ENCODE data around the gene COL25A1.

GRCh38 chr4:108794136-108794535 lies 508.3 kb downstream of the COL25A1 start:
- TF ChIP-seq ZNF274 (IDR thresholded peaks at IDR 0.05; ENCODE audit: low read depth, low read length) (no peak), SUZ12 (IDR thresholded peaks at IDR 0.05; ENCODE audit: extremely low read depth, insufficient read depth, insufficient read length) (no peak), YY1 (IDR thresholded peaks at IDR 0.05; ENCODE audit: insufficient read depth, insufficient read length) (no peak)

Measured in NT2/D1 (cell line).